GM19240 (cell line): ENCODE data around the gene KIR2DL3.
"Not testable (repeated sequence)": the region's sequence is repeated elsewhere in the genome, so short reads cannot be mapped to it uniquely, and the experiment has no call there.

ENCODE experiments used
- DNase-seq: peaks from one replicate; pipeline ENCODE4 v3.0.0; 2011; ENCODE audit warnings: low spot score; ENCODE audit not compliant: insufficient read length

The KIR2DL3 gene

DNA sequence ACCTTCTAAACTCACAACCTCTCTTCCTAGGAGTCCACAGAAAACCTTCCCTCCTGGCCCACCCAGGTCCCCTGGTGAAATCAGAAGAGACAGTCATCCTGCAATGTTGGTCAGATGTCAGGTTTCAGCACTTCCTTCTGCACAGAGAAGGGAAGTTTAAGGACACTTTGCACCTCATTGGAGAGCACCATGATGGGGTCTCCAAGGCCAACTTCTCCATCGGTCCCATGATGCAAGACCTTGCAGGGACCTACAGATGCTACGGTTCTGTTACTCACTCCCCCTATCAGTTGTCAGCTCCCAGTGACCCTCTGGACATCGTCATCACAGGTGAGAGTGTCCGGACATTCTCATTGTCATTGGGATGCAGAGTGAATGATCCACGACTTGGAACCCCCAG is 3.6 kb downstream of the KIR2DL3 start:
- not testable (repeated sequence) for DNase-seq

- not testable (repeated sequence) for DNase-seq
These were observed 5.8 kb downstream of the KIR2DL3 start for GRCh38 chr19:54744080-54744479.

DNA sequence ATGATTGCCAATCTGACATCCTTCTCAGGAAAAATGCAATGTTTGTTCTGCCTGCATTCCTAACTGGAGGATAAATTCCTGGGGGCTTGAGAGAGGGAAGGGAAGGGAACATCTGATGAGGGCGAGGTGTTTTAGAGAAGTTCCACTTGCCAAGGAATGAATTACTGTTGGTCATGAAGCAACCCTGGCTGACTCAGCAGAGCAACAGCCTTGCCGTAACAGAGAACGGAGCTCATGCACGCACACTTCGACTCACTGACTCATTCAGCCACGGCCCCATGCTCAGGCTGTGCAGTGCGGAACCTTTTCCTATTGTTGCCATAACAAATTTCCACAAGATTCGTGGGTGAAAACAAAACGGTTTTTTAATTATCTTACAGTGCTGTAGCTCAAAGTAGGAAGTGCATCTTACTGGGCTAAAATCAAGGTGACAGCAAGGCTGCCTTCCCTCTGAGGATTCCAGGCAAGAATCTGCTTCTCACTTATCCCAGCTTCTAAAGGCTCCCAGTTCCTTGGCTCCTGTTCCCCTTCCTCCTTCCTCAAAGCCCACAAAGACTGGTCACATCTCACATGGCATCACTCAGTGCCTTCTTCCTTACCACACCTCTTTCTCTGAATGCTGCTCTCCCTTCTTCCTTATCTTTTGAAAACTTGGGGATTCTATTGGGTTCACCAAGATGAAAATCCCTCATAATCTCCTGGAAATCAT is 9.5 kb downstream of the KIR2DL3 start:
- not testable (repeated sequence) for DNase-seq

DNA sequence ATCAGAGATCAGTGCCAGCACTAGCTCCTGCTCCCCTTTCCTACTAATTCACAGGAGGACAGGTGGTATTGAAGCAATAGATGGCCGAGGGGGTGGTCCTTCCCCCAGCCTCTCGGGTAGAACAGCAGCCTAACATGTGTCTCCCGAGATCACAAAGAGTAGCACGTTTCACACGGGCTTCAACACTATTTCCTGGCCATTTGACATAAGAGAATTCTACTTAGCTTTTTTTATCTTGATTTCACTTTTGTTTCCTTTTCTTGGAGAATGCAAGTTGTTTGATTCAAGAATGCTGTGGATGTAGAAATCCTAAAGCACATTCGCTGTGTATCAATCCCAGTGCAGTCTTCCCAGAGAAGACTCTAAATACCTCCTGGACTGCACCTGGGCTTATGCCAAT is 12.0 kb downstream of the KIR2DL3 start:
- DNase-seq = not testable (repeated sequence)

DNA sequence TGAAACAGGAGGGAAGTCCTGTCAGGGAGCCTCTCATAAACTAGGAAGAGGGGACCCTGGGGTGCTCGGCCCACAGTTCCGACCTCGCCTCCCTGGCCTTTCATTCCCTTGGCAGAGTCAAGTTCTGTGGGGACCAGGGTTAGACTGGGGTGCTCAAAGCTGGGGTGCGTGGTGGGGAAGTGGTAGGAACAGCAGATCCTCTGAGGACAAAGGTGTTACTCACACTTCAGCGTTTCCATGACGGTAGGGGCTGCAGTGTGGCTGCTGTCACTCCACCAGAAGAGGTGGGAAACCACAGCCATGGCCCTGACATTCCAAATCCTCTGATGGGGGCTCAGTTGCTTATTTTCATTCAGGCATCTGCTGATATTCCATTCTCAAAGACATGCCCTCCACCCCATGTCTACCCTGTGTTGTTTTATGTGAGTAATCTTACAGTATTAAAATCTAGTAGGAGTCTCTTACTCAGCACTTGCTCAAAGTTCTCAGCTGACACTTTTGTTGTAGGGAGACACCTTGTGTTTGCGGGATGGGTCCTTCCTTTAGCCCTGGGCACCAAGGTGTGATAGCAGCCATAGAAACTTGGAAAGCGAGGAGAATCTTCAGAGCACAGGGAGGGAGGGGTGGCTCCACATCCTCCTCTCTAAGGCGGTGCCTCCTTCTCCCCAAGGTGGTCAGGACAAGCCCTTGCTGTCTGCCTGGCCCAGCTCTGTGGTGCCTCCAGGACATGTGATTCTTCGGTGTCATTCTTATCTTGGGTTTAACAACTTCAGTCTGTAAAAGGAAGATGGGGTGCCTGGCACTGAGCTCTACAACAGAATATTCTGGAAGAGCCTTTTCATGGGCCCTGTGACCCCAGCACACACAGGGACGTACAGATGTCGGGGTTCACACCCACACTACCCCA is 18.1 kb downstream of the KIR2DL3 start:
- DNase-seq = not testable (repeated sequence)

- not testable (repeated sequence) for DNase-seq
These were observed 20.3 kb downstream of the KIR2DL3 start for GRCh38 chr19:54758577-54758976.

GRCh38 chr19:54764219-54764618 is 25.9 kb downstream of the KIR2DL3 start:
- DNase-seq = not testable (repeated sequence)

DNA sequence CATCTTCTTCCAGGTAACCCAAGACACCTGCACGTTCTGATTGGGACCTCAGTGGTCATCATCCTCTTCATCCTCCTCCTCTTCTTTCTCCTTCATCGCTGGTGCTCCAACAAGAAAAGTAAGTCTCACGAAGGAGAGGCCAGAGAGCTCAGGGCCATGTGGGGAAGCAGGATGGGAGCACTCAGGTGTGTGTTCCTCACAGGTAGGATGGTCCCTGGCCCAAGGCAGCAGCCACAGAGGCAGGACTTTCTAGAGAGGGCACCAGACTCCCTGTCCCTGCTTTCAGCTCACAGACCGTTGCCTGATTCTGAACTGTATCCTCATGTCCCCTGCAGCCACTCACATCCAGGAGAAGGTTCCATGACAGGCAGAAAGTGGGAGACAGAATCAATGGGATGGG is 28.2 kb downstream of the KIR2DL3 start:
- DNase-seq = not testable (repeated sequence)

- not testable (repeated sequence) for DNase-seq
These were observed 31.3 kb downstream of the KIR2DL3 start, which contains the start of gene KIR2DL1 for GRCh38 chr19:54769646-54770045. Gene KIR2DL1, plus strand, starts transcription at chr19:54769793. Its CDS starts 58 bp downstream, at chr19:54769851.

GRCh38 chr19:54770511-54770910 is 32.2 kb downstream of the KIR2DL3 start:
- not testable (repeated sequence) for DNase-seq

DNA sequence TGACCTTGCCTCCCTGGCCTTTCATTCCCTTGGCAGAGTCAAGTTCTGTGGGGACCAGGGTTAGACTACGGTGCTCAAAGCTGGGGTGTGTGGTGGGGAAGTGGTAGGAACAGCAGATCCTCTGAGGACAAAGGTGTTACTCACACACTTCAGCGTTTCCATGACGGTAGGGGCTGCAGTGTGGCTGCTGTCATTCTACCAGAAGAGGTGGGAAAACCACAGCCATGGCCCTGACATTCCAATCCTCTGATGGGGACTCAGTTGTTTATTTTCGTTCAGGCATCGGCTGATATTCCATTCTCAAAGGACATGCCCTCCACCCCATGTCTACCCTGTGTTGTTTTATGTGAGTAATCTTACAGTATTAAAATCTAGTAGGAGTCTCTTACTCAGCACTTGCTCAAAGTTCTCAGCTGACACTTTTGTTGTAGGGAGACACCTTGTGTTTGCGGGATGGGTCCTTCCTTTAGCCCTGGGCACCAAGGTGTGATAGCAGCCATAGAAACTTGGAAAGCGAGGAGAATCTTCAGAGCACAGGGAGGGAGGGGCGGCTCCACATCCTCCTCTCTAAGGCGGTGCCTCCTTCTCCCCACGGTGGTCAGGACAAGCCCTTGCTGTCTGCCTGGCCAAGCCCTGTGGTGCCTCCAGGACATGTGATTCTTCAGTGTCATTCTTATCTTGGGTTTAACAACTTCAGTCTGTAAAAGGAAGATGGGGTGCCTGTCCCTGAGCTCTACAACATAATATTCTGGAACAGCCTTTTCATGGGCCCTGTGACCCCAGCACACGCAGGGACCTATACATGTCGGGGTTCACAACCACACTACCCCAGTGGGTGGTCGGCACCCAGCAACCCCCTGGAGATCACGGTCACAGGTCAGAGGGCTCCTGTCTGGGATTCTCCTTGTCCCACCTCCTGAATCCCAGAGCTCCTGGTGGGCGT is 33.0 kb downstream of the KIR2DL3 start:
- DNase-seq = not testable (repeated sequence)

DNA sequence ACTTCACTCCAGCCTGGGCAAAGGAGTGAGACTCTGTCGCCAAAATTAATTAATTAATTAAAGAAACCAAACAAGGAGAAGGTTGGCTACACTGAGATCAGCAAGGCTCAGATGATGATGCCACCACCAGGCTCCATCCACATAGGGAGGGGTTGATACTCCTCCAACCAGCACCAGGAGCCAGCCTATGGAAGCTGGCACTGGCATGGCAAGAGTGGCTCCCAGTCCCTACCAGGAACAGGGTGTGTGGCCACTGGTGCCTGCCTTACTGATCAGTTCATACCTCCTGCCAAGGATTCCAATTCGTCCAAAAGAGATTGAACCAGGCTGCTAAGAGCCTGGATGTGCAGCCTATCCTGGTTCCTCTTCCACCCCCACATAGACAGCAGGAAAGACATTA is 34.4 kb downstream of the KIR2DL3 start:
- DNase-seq = not testable (repeated sequence)

GRCh38 chr19:54775095-54775815 is 36.9 kb downstream of the KIR2DL3 start:
- DNase-seq = not testable (repeated sequence)

GRCh38 chr19:54775830-54776229 is 37.5 kb downstream of the KIR2DL3 start:
- DNase-seq = not testable (repeated sequence)

GRCh38 chr19:54777851-54778250 is 39.5 kb downstream of the KIR2DL3 start:
- DNase-seq = not testable (repeated sequence)

- not testable (repeated sequence) for DNase-seq
These were observed 40.6 kb downstream of the KIR2DL3 start for GRCh38 chr19:54778896-54779295.

- not testable (repeated sequence) for DNase-seq
These were observed 44.6 kb downstream of the KIR2DL3 start for GRCh38 chr19:54782916-54783315.

GRCh38 chr19:54786091-54786723 is 47.9 kb downstream of the KIR2DL3 start:
- DNase-seq = not testable (repeated sequence)

DNA sequence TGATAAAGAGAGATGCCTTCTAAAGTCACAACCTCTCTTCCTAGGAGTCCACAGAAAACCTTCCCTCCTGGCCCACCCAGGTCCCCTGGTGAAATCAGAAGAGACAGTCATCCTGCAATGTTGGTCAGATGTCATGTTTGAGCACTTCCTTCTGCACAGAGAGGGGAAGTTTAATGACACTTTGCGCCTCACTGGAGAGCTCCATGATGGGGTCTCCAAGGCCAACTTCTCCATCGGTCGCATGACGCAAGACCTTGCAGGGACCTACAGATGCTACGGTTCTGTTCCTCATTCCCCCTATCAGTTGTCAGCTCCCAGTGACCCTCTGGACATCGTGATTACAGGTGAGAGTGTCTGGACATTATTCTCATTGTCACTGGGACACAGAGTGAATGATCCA is 49.8 kb downstream of the KIR2DL3 start:
- DNase-seq = not testable (repeated sequence)

DNA sequence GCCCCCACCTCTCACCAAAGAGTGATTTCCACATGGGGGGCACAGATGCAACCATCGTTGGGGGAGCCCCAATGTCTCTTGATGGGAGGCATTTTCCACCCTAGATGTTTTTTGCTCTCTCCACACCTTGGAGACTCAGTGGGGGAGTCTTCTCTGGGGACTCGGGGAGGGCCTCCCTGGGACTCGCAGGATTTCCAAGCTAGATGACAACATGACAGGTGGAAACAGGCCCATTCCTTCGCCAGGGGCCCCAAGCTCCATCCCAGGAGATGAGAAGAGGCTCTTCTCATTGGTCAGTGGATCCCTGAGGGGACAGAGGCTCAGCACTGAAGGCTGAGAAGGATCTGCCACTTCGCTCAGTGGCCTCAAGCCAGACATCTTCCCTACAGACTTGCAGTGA is 52.4 kb downstream of the KIR2DL3 start:
- DNase-seq = no peak
